Endothelial cell of umbilical vein (primary cell): ENCODE results near the gene HS6ST2.

Experiments used
- FOS ChIP-seq: IDR thresholded peaks from 2 replicates; pipeline ENCODE4 v1.6.1; 2011; ENCODE audit warnings: mild to moderate bottlenecking, low read length, moderate library complexity, borderline replicate concordance; ENCODE audit not compliant: insufficient read depth
- MAX ChIP-seq: IDR thresholded peaks from 2 replicates; pipeline ENCODE4 v1.6.1; 2011; ENCODE audit not compliant: insufficient read depth, insufficient read length
- POLR2AphosphoS5 ChIP-seq: IDR thresholded peaks from 2 replicates; pipeline ENCODE4 v1.6.1; 2012; ENCODE audit warnings: low read depth, mild to moderate bottlenecking, control low read depth, low read length, moderate library complexity; ENCODE audit not compliant: insufficient read depth
- TF ChIP-seq, protein P1 (sequence below), 2 donors: IDR thresholded peaks; 1 replicate in 1 of 2; 2 replicates in 1 of 2; pipeline ENCODE4 v1.5.1; 2011; ENCODE audit warnings: low read length in 2 of 2, mild to moderate bottlenecking in 2 of 2, moderate library complexity in 2 of 2, control low read depth in 1 of 2, inconsistent platforms in 1 of 2, low read depth in 1 of 2; ENCODE audit not compliant: insufficient read depth in 1 of 2; ENCODE audit errors: extremely low read depth in 1 of 2

GRCh38 chrX:132786217-132786616, 172.2 kb downstream of the HS6ST2 start:
- TF ChIP-seq POLR2AphosphoS5 (no peak), FOS (no peak), MAX (no peak)
- TF ChIP-seq, protein P1, sequence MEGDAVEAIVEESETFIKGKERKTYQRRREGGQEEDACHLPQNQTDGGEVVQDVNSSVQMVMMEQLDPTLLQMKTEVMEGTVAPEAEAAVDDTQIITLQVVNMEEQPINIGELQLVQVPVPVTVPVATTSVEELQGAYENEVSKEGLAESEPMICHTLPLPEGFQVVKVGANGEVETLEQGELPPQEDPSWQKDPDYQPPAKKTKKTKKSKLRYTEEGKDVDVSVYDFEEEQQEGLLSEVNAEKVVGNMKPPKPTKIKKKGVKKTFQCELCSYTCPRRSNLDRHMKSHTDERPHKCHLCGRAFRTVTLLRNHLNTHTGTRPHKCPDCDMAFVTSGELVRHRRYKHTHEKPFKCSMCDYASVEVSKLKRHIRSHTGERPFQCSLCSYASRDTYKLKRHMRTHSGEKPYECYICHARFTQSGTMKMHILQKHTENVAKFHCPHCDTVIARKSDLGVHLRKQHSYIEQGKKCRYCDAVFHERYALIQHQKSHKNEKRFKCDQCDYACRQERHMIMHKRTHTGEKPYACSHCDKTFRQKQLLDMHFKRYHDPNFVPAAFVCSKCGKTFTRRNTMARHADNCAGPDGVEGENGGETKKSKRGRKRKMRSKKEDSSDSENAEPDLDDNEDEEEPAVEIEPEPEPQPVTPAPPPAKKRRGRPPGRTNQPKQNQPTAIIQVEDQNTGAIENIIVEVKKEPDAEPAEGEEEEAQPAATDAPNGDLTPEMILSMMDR (IDR thresholded peaks at IDR 0.05; ENCODE audit: extremely low read depth in 1 of 2, insufficient read depth in 1 of 2, low read depth in 1 of 2, low read length in 2 of 2), result no peak
